Caco-2 (cell line): ENCODE measurements around the gene RASSF8. TPM values are rescaled to one million over a fixed set of nuclear protein-coding genes. Genes with fewer than 3 reads are reported as not detected.

Experiments
- BruUV-seq: library from RNA; stranded (reverse); fragments of 400-500 nt; replicated peaks from 2 replicates; lab custom pipeline; 2021; lab: Mats Ljungman, UMichigan
- CTCF ChIA-PET: fragments of 300-600 bp; sonication (Branson Sonifier 250); formaldehyde crosslinking; loops from one replicate; lab custom pipeline; 2022; ENCODE audit warnings: antibody characterized with exemption; lab: Charles Lee
- POLR2A ChIA-PET: fragments of 300-600 bp; sonication (Branson Sonifier 250); formaldehyde crosslinking; loops from one replicate; lab custom pipeline; 2022; ENCODE audit warnings: antibody characterized with exemption; lab: Charles Lee
- DNase-seq, 2 experiments: peaks; one replicate each; pipeline versions ENCODE4 v3.0.0 to v3.0.0-alpha.2; 2020 to 2022
- H3K27me3 ChIP-seq: replicated peaks from 2 replicates; pipeline ENCODE4 v1.6.0; 2011; ENCODE audit warnings: low read length; ENCODE audit not compliant: control insufficient read depth, insufficient read depth
- H3K36me3 ChIP-seq: 2 replicates; pipeline ENCODE4 v1.5.1; 2011; ENCODE audit warnings: low read length; ENCODE audit not compliant: control insufficient read depth, insufficient read depth
- H3K4me1 ChIP-seq: fragments of 250-450 bp; sonication (Bioruptor Pico); 2 replicates; pipeline ENCODE4 v1.5.1; 2020; ENCODE audit warnings: mild to moderate bottlenecking
- H3K4me3 ChIP-seq: 2 replicates; pipeline ENCODE4 v1.5.1; 2011; ENCODE audit warnings: low read depth, mild to moderate bottlenecking, control low read depth, low read length
- H3K9me3 ChIP-seq: fragments of 250-450 bp; sonication (Bioruptor Pico); 2 replicates; pipeline ENCODE4 v1.5.1; 2020; ENCODE audit warnings: mild to moderate bottlenecking, moderate library complexity
- H3K27ac Mint-ChIP-seq: one replicate; pipeline ENCODE4 v1.8.0; 2022; ENCODE audit warnings: mixed read lengths; ENCODE audit not compliant: unreplicated experiment
- H3K27me3 Mint-ChIP-seq: one replicate; pipeline ENCODE4 v1.8.0; 2022; ENCODE audit warnings: mixed read lengths; ENCODE audit not compliant: insufficient read depth, unreplicated experiment
- H3K36me3 Mint-ChIP-seq: one replicate; pipeline ENCODE4 v1.8.0; 2022; ENCODE audit warnings: mild to moderate bottlenecking, mixed read lengths; ENCODE audit not compliant: insufficient read depth, unreplicated experiment
- H3K4me1 Mint-ChIP-seq: one replicate; pipeline ENCODE4 v1.8.0; 2022; ENCODE audit warnings: low read depth, mixed read lengths; ENCODE audit not compliant: unreplicated experiment
- H3K4me3 Mint-ChIP-seq: one replicate; pipeline ENCODE4 v1.8.0; 2022; ENCODE audit warnings: mild to moderate bottlenecking, moderate library complexity, mixed read lengths; ENCODE audit not compliant: unreplicated experiment
- H3K9me3 Mint-ChIP-seq: one replicate; pipeline ENCODE4 v1.8.0; 2022; ENCODE audit warnings: mixed read lengths; ENCODE audit not compliant: unreplicated experiment
- CTCF ChIP-seq, 2 experiments: fragments of 200-600 bp in 1 of 2; IDR thresholded peaks; 1 replicate in 1 of 2; 2 replicates in 1 of 2; pipeline versions ENCODE4 v1.5.1 to v1.8.0; 2011 to 2022; ENCODE audit warnings: antibody characterized with exemption in 1 of 2, control low read depth in 1 of 2, inconsistent platforms in 1 of 2, low read depth in 1 of 2, low read length in 1 of 2, mild to moderate bottlenecking in 1 of 2, moderate library complexity in 1 of 2; ENCODE audit not compliant: insufficient read depth in 1 of 2, severe bottlenecking in 1 of 2, unreplicated experiment in 1 of 2
- intact Hi-C: fragments of 100-400 bp; cut with micrococcal nuclease; formaldehyde crosslinking; loops from one replicate; pipeline ENCODE4 v1.10.0; 2022; ENCODE audit not compliant: unreplicated experiment
- total RNA-seq: library from RNA; stranded (reverse); gene quantifications from 2 replicates; pipeline ENCODE4 v1.2.3, GENCODE V29; 2022

RASSF8 gene
- total RNA-seq, 1 experiment from 2014 or later, result 143 TPM

DNA sequence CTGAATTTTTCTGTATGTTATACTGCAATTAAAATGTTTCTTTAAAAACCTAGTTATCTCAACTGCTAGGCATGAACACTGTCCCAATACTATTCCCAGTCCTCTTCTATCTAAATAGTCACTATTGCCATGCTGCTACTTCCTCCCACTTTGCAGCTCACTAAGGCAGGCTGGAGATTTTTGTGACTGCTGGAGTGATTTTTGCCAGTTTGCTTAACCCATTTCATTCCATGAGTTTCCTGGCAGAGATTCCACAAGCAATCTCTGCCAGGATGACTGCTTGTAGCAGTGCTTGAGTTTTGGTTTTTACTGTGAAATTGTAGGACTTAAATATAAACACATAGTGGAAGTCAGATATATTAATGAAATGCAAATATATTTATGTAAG is 85.5 kb downstream of the RASSF8 start:
- intact Hi-C loops, result no loop called here
- Mint-ChIP-seq H3K27me3 (no peaks in the 10 kb centered on the region), H3K4me1 (peaks cover 34% of the 10 kb centered on the region), H3K9me3 (no peaks in the 10 kb centered on the region), H3K4me3 (no peak overlapping the region), H3K27ac (no peak overlapping the region), H3K36me3 (no peaks in the 10 kb centered on the region)
- Histone ChIP-seq H3K9me3 (no peaks in the 10 kb centered on the region), H3K36me3 (no peaks in the 10 kb centered on the region), H3K4me3 (no peak overlapping the region), H3K4me1 (peaks cover 28% of the 10 kb centered on the region), H3K27me3 (no peaks in the 10 kb centered on the region)
- POLR2A ChIA-PET, result interaction anchor here (0.6 kb wide), 1 partner anchor 28 kb away, joined by 6 read pairs; no protein-coding TSS in a partner anchor
- no peak for TF ChIP-seq CTCF (IDR thresholded peaks at IDR 0.05; ENCODE audit: insufficient read depth in 1 of 2, low read depth in 1 of 2, low read length in 1 of 2, severe bottlenecking in 1 of 2, unreplicated experiment in 1 of 2)
- no peak for DNase-seq
- CTCF ChIA-PET, result interaction anchor here (1.0 kb wide), 1 partner anchor 48 kb away, joined by 3 read pairs; no protein-coding TSS in a partner anchor
- BruUV-seq, result no TSS peak

DNA sequence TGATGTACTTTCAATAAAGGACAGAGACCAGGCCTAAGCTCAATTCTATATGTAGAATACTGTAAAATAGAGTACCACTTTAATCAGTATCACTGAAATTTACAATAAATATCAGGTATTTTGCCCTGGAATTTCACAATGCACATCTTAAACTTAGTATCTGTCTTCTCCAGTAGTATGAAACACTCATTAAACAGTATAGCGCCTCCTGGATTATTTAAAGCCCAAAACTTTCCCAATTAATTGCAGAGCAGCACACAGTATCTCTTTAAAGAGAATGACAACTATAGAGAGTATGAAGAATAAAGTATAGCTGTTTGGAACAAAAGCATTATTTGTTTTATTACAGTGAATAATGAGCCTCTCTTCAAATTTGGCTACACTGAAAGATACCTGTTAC is 86.1 kb downstream of the RASSF8 start:
- H3K9me3 ChIP-seq, result no peaks in the 10 kb centered on the region
- no peak overlapping the region for H3K27ac Mint-ChIP-seq
- ChIA-PET CTCF (interaction anchor here (0.5 to 1.0 kb wide), 2 partner anchors 47 to 168 kb away, joined by 3 to 4 read pairs; no protein-coding TSS in a partner anchor), POLR2A (interaction anchor here (0.6 kb wide), 1 partner anchor 29 kb away, joined by 6 read pairs; no protein-coding TSS in a partner anchor)
- H3K4me1 Mint-ChIP-seq, result peaks cover 28% of the 10 kb centered on the region
- no peaks in the 10 kb centered on the region for H3K36me3 ChIP-seq
- DNase-seq, result no peak
- H3K4me3 ChIP-seq, result no peak overlapping the region
- no peaks in the 10 kb centered on the region for H3K9me3 Mint-ChIP-seq
- no peak overlapping the region for H3K4me3 Mint-ChIP-seq
- no peak for TF ChIP-seq CTCF (IDR thresholded peaks at IDR 0.05; ENCODE audit: insufficient read depth in 1 of 2, low read depth in 1 of 2, low read length in 1 of 2, severe bottlenecking in 1 of 2, unreplicated experiment in 1 of 2)
- peaks cover 25% of the 10 kb centered on the region for H3K4me1 ChIP-seq
- BruUV-seq, result no TSS peak
- H3K27me3 Mint-ChIP-seq, result no peaks in the 10 kb centered on the region
- no peaks in the 10 kb centered on the region for H3K27me3 ChIP-seq
- intact Hi-C loops, result no loop called here
- H3K36me3 Mint-ChIP-seq, result no peaks in the 10 kb centered on the region

GRCh38 chr12:26046203-26046602 is 87.7 kb downstream of the RASSF8 start:
- H3K4me1 ChIP-seq, result peaks cover 24% of the 10 kb centered on the region
- no peaks in the 10 kb centered on the region for H3K36me3 ChIP-seq
- no peaks in the 10 kb centered on the region for H3K9me3 ChIP-seq
- H3K27me3 Mint-ChIP-seq, result no peaks in the 10 kb centered on the region
- CTCF ChIA-PET, result no interaction called here
- intact Hi-C loops, result no loop called here
- no peak overlapping the region for H3K27ac Mint-ChIP-seq
- peaks cover 28% of the 10 kb centered on the region for H3K4me1 Mint-ChIP-seq
- no peak overlapping the region for H3K4me3 Mint-ChIP-seq
- POLR2A ChIA-PET, result no interaction called here
- no peak for TF ChIP-seq CTCF (IDR thresholded peaks at IDR 0.05; ENCODE audit: insufficient read depth in 1 of 2, low read depth in 1 of 2, low read length in 1 of 2, severe bottlenecking in 1 of 2, unreplicated experiment in 1 of 2)
- H3K36me3 Mint-ChIP-seq, result no peaks in the 10 kb centered on the region
- DNase-seq, result no peak
- H3K9me3 Mint-ChIP-seq, result no peaks in the 10 kb centered on the region
- no peaks in the 10 kb centered on the region for H3K27me3 ChIP-seq
- BruUV-seq, result no TSS peak
- no peak overlapping the region for H3K4me3 ChIP-seq
